Trophoblast cell (in vitro differentiated cells and primary cell): ENCODE measurements around the gene MYH10.

Experiments
- DNase-seq, 2 donors: peaks; one replicate each; pipeline ENCODE4 v3.0.0-alpha.2; 2016
- H2AFZ ChIP-seq: 2 replicates; pipeline ENCODE4 v1.6.1; 2013; ENCODE audit warnings: low read length, moderate library complexity, mild to moderate bottlenecking; ENCODE audit not compliant: insufficient read depth, poor library complexity
- H2AK5ac ChIP-seq: 2 replicates; pipeline ENCODE4 v1.6.1; 2013; ENCODE audit warnings: mild to moderate bottlenecking, low read length
- H2BK120ac ChIP-seq: 2 replicates; pipeline ENCODE4 v1.6.1; 2013; ENCODE audit warnings: low read length, mild to moderate bottlenecking, moderate library complexity; ENCODE audit not compliant: insufficient read depth, poor library complexity
- H2BK12ac ChIP-seq: 2 replicates; pipeline ENCODE4 v1.6.1; 2013; ENCODE audit warnings: mild to moderate bottlenecking, low read length, moderate library complexity
- H2BK5ac ChIP-seq: 2 replicates; pipeline ENCODE4 v1.6.1; 2013; ENCODE audit warnings: low read length, low read depth, moderate library complexity, mild to moderate bottlenecking; ENCODE audit not compliant: poor library complexity
- H3K14ac ChIP-seq: 2 replicates; pipeline ENCODE4 v1.6.1; 2013; ENCODE audit warnings: mild to moderate bottlenecking, low read length
- H3K18ac ChIP-seq: 2 replicates; pipeline ENCODE4 v1.6.1; 2013; ENCODE audit warnings: mild to moderate bottlenecking, low read length
- H3K23ac ChIP-seq: 2 replicates; pipeline ENCODE4 v1.6.1; 2013; ENCODE audit warnings: low read length
- H3K27ac ChIP-seq: 2 replicates; pipeline ENCODE4 v1.5.1; 2013; ENCODE audit warnings: low read depth, mild to moderate bottlenecking, inconsistent platforms, low read length, moderate library complexity
- H3K27me3 ChIP-seq: 2 replicates; pipeline ENCODE4 v1.6.1; 2013; ENCODE audit warnings: inconsistent platforms, mild to moderate bottlenecking, low read length, moderate library complexity; ENCODE audit not compliant: insufficient read depth
- H3K36me3 ChIP-seq, 2 experiments: 1 replicate in 1 of 2; 2 replicates in 1 of 2; pipeline ENCODE4 v1.6.1; 2013; ENCODE audit warnings: low read length in 2 of 2, mild to moderate bottlenecking in 2 of 2, moderate library complexity in 1 of 2; ENCODE audit not compliant: insufficient read depth in 2 of 2, control insufficient read depth in 1 of 2
- H3K4ac ChIP-seq: 2 replicates; pipeline ENCODE4 v1.6.1; 2013; ENCODE audit warnings: low read depth, mild to moderate bottlenecking, low read length, moderate library complexity
- H3K4me1 ChIP-seq, 2 experiments: 1 replicate in 1 of 2; 2 replicates in 1 of 2; pipeline ENCODE4 v1.6.1; 2013; ENCODE audit warnings: low read length in 2 of 2, mild to moderate bottlenecking in 2 of 2, moderate library complexity in 1 of 2; ENCODE audit not compliant: insufficient read depth in 2 of 2, control insufficient read depth in 1 of 2
- H3K4me2 ChIP-seq: 2 replicates; pipeline ENCODE4 v1.6.1; 2013; ENCODE audit warnings: inconsistent platforms, mild to moderate bottlenecking, low read length, moderate library complexity
- H3K4me3 ChIP-seq: 2 replicates; pipeline ENCODE4 v1.5.1; 2013; ENCODE audit warnings: mild to moderate bottlenecking, low read depth, low read length, inconsistent platforms
- H3K79me1 ChIP-seq: one replicate; pipeline ENCODE4 v1.6.1; 2013; ENCODE audit warnings: low read length
- H3K79me2 ChIP-seq: 2 replicates; pipeline ENCODE4 v1.6.1; 2013; ENCODE audit warnings: low read length, mild to moderate bottlenecking; ENCODE audit not compliant: control insufficient read depth, insufficient read depth, poor library complexity
- H3K9ac ChIP-seq: 2 replicates; pipeline ENCODE4 v1.6.1; 2013; ENCODE audit warnings: mild to moderate bottlenecking, low read length
- H3K9me3 ChIP-seq: 2 replicates; pipeline ENCODE4 v1.6.1; 2013; ENCODE audit warnings: low read depth, mild to moderate bottlenecking, control low read depth, inconsistent platforms, low read length; ENCODE audit not compliant: insufficient read depth
- H4K12ac ChIP-seq: 2 replicates; pipeline ENCODE4 v1.6.1; 2013; ENCODE audit warnings: low read depth, mild to moderate bottlenecking, low read length, moderate library complexity
- H4K8ac ChIP-seq: 2 replicates; pipeline ENCODE4 v1.6.1; 2013; ENCODE audit warnings: low read depth, mild to moderate bottlenecking, low read length, moderate library complexity
- H4K91ac ChIP-seq: one replicate; pipeline ENCODE4 v1.6.1; 2013; ENCODE audit warnings: low read depth, mild to moderate bottlenecking, low read length, moderate library complexity
- WGBS: extraction: QIAGEN DNeasy Blood & Tissue Kit; methylation state at CpG from one replicate; pipeline ENCODE4 v1.1.7; 2013; ENCODE audit warnings: missing lambda C conversion rate; ENCODE audit not compliant: insufficient read length, insufficient coverage; ENCODE audit errors: extremely low coverage; 5-methylcytosine and 5-hydroxymethylcytosine counted together

The MYH10 gene

GRCh38 chr17:8623591-8623990 is 6.9 kb downstream of the MYH10 start:
- no peaks in the 10 kb centered on the region for H3K9me3 ChIP-seq
- no peak overlapping the region for H2BK120ac ChIP-seq
- no peak overlapping the region for H2BK12ac ChIP-seq
- H3K27me3 ChIP-seq, result no peaks in the 10 kb centered on the region
- H3K14ac ChIP-seq, result no peak overlapping the region
- H3K4me3 ChIP-seq, result no peak overlapping the region
- peak overlapping the region; percentile 44 for H3K4me2 ChIP-seq
- H3K27ac ChIP-seq, result no peak overlapping the region
- H3K4me1 ChIP-seq, result peaks cover 10 to 14% of the 10 kb centered on the region in 2 experiments
- no peak overlapping the region for H2AFZ ChIP-seq
- peaks cover 7 to 16% of the 10 kb centered on the region in 2 experiments for H3K36me3 ChIP-seq
- peaks cover 17% of the 10 kb centered on the region for H3K79me2 ChIP-seq
- H3K23ac ChIP-seq, result no peak overlapping the region
- H2AK5ac ChIP-seq, result no peak overlapping the region
- no peaks in the 10 kb centered on the region for H3K79me1 ChIP-seq
- no peak overlapping the region for H4K8ac ChIP-seq
- H4K12ac ChIP-seq, result no peak overlapping the region
- WGBS, result no CpG with 5 or more reads among the region's 2 CpGs
- peak overlapping the region; percentile 96 for H3K4ac ChIP-seq
- no peak overlapping the region for H3K18ac ChIP-seq
- no peak overlapping the region for H4K91ac ChIP-seq
- peak in 1 of 2 donors; percentile 30 for DNase-seq
- no peak overlapping the region for H2BK5ac ChIP-seq
- no peak overlapping the region for H3K9ac ChIP-seq

- Histone ChIP-seq H2AK5ac (no peak overlapping the region), H2BK120ac (no peak overlapping the region), H3K14ac (no peak overlapping the region), H3K18ac (no peak overlapping the region), H3K4ac (peak overlapping the region; percentile 70), H3K27me3 (no peaks in the 10 kb centered on the region), H2BK5ac (no peak overlapping the region), H2AFZ (no peak overlapping the region), H3K79me1 (no peaks in the 10 kb centered on the region), H4K12ac (no peak overlapping the region), H4K91ac (no peak overlapping the region), H3K9ac (no peak overlapping the region), H3K23ac (no peak overlapping the region), H3K4me1 (peaks cover 9 to 14% of the 10 kb centered on the region in 2 experiments), H3K27ac (no peak overlapping the region), H3K4me3 (no peak overlapping the region), H3K79me2 (peaks cover 13% of the 10 kb centered on the region), H3K4me2 (no peak overlapping the region), H4K8ac (no peak overlapping the region), H2BK12ac (no peak overlapping the region), H3K36me3 (peaks cover 7 to 16% of the 10 kb centered on the region in 2 experiments), H3K9me3 (no peaks in the 10 kb centered on the region)
- no CpG with 5 or more reads among the region's 4 CpGs for WGBS
- DNase-seq, result no peak
Observed at GRCh38 chr17:8622191-8622590, 8.3 kb downstream of the MYH10 start.

GRCh38 chr17:8621585-8621984 is 8.9 kb downstream of the MYH10 start:
- Histone ChIP-seq H4K12ac (no peak overlapping the region), H3K4me1 (peaks cover 9 to 14% of the 10 kb centered on the region in 2 experiments), H3K18ac (no peak overlapping the region), H3K4me2 (peak overlapping the region; percentile 15), H2AK5ac (no peak overlapping the region), H2BK120ac (no peak overlapping the region), H3K14ac (no peak overlapping the region), H3K4ac (peak overlapping the region; percentile 63), H3K36me3 (peaks cover 7 to 16% of the 10 kb centered on the region in 2 experiments), H3K27me3 (no peaks in the 10 kb centered on the region), H3K9ac (no peak overlapping the region), H3K27ac (no peak overlapping the region), H2AFZ (no peak overlapping the region), H4K8ac (no peak overlapping the region), H3K9me3 (no peaks in the 10 kb centered on the region), H3K79me2 (peaks cover 13% of the 10 kb centered on the region), H2BK5ac (no peak overlapping the region), H2BK12ac (no peak overlapping the region), H4K91ac (no peak overlapping the region), H3K23ac (no peak overlapping the region), H3K79me1 (no peaks in the 10 kb centered on the region), H3K4me3 (no peak overlapping the region)
- WGBS, result no CpG with 5 or more reads among the region's 3 CpGs
- peak in 1 of 2 donors; percentile 54 for DNase-seq

GRCh38 chr17:8619294-8619693 is 11.2 kb downstream of the MYH10 start:
- no peak overlapping the region for H4K8ac ChIP-seq
- H3K27me3 ChIP-seq, result no peaks in the 10 kb centered on the region
- H4K12ac ChIP-seq, result no peak overlapping the region
- peaks cover 11% of the 10 kb centered on the region for H3K79me2 ChIP-seq
- peaks cover 9 to 14% of the 10 kb centered on the region in 2 experiments for H3K4me1 ChIP-seq
- DNase-seq, result no peak
- no peak overlapping the region for H3K23ac ChIP-seq
- H3K79me1 ChIP-seq, result no peaks in the 10 kb centered on the region
- H3K4ac ChIP-seq, result peak overlapping the region; percentile 70
- H3K9ac ChIP-seq, result no peak overlapping the region
- no peak overlapping the region for H2AK5ac ChIP-seq
- H2AFZ ChIP-seq, result no peak overlapping the region
- H3K4me2 ChIP-seq, result no peak overlapping the region
- H3K14ac ChIP-seq, result no peak overlapping the region
- no peak overlapping the region for H2BK120ac ChIP-seq
- WGBS, result no CpG with 5 or more reads among the region's 6 CpGs
- H3K18ac ChIP-seq, result no peak overlapping the region
- peaks cover 8 to 16% of the 10 kb centered on the region in 2 experiments for H3K36me3 ChIP-seq
- H2BK5ac ChIP-seq, result no peak overlapping the region
- H3K9me3 ChIP-seq, result no peaks in the 10 kb centered on the region
- no peak overlapping the region for H3K4me3 ChIP-seq
- no peak overlapping the region for H2BK12ac ChIP-seq
- H4K91ac ChIP-seq, result no peak overlapping the region
- no peak overlapping the region for H3K27ac ChIP-seq
